Measurements from ENCODE around the gene P4HA1.

GRCh38 chr10:73131301-73131700 is 34.6 kb upstream of the P4HA1 start:
- TF ChIP-seq ZNF274 (IDR thresholded peaks at IDR 0.05; ENCODE audit: low read depth, low read length) = no peak
- TF ChIP-seq SUZ12 (IDR thresholded peaks at IDR 0.05; ENCODE audit: extremely low read depth, insufficient read depth, insufficient read length) = no peak
- TF ChIP-seq YY1 (IDR thresholded peaks at IDR 0.05; ENCODE audit: insufficient read depth, insufficient read length) = no peak
